Left lung (tissue), 10 donors: ENCODE data around the gene AGBL2. TPM values are rescaled to one million over a fixed set of nuclear protein-coding genes. Genes with fewer than 3 reads are reported as not detected.
A peak's percentile ranks its signal among the peaks of the same experiment; 100 is the strongest.

Experiments used
- ATAC-seq: fragments of 200-7000 bp; cut with Tn5 transposase; one replicate; pipeline ENCODE4 v1.9.1; 2020; ENCODE audit warnings: moderate library complexity
- DNase-seq, 4 donors: peaks; one replicate each; pipeline ENCODE4 v3.0.0-alpha.2; 2013 to 2020
- H3K27ac ChIP-seq, 2 donors: fragments of 200-600 bp; sonication (generic) in 1 of 2; one replicate each; pipeline versions ENCODE4 v1.5.0 to v1.8.0; 2020 to 2021
- H3K27me3 ChIP-seq, 2 donors: fragments of 200-600 bp; sonication (generic) in 1 of 2; one replicate each; pipeline versions ENCODE4 v1.5.0 to v1.8.0; 2020 to 2021
- H3K36me3 ChIP-seq, 2 donors: fragments of 200-600 bp; sonication (generic) in 1 of 2; one replicate each; pipeline versions ENCODE4 v1.5.0 to v1.8.0; 2020 to 2021
- H3K4me1 ChIP-seq, 2 donors: fragments of 200-600 bp; one replicate each; pipeline ENCODE4 v1.8.0; 2021
- H3K4me3 ChIP-seq, 2 donors: fragments of 200-600 bp; sonication (generic) in 1 of 2; one replicate each; pipeline versions ENCODE4 v1.5.0 to v1.8.0; 2020 to 2021; ENCODE audit warnings: mild to moderate bottlenecking in 1 of 2
- H3K9me3 ChIP-seq, 2 donors: fragments of 200-600 bp; sonication (generic) in 1 of 2; one replicate each; pipeline versions ENCODE4 v1.5.0 to v1.8.0; 2020 to 2021
- CTCF ChIP-seq, 2 donors: fragments of 200-600 bp; sonication (generic) in 1 of 2; IDR thresholded peaks; one replicate each; pipeline versions ENCODE4 v1.5.0 to v1.8.0; 2021; ENCODE audit warnings: antibody characterized with exemption in 2 of 2
- intact Hi-C, 2 donors: fragments of 100-400 bp; cut with DNase I; formaldehyde crosslinking; loops; one replicate each; pipeline versions ENCODE4 v1.11.2 to v1.14.2; 2022
- polyA plus RNA-seq, 6 donors: library from polyadenylated mRNA; unstranded; fragments of 120-200 nt; gene quantifications; one replicate each; pipeline ENCODE4 v1.2.1, GENCODE V29; 2013; ENCODE audit not compliant: insufficient read length in 6 of 6
- total RNA-seq, 2 donors: library from RNA; stranded (reverse); fragmentation: NEBNext Ultra II Directional; extraction: Animal tissue kit (Norgen Biotek cat#: 25700); gene quantifications; one replicate each; pipeline ENCODE4 v1.2.1, GENCODE V29; 2021
- donor health status: DM: no; HTN: yes; CAD: no.
- donor health status: DM: no; HTN: no; CAD: no.

AGBL2 gene
- total and polyA plus RNA-seq, 8 donors: 2.1 to 14.8 (median 8.7) TPM

- DNase-seq (peak in 3 of 4 donors; percentile 32 to 67 (median 41)), ATAC-seq (peak; percentile 85)
- peaks cover 0 to 59% of the 10 kb centered on the region in 2 donors for H3K36me3 ChIP-seq
- H3K27me3 ChIP-seq: no peaks in the 10 kb centered on the region
- intact Hi-C loops: no loop called here
- peaks cover 0 to 6% of the 10 kb centered on the region in 2 donors for H3K4me1 ChIP-seq
- H3K27ac ChIP-seq: no peak overlapping the region
- TF ChIP-seq CTCF (IDR thresholded peaks at IDR 0.05): peak; percentile 23 to 65
- no peak overlapping the region for H3K4me3 ChIP-seq
- no peaks in the 10 kb centered on the region for H3K9me3 ChIP-seq
Observed at GRCh38 chr11:47616726-47617416, 98.3 kb downstream of the AGBL2 start.

GRCh38 chr11:47615249-47615648 is 99.9 kb downstream of the AGBL2 start:
- intact Hi-C loops: no loop called here
- Histone ChIP-seq H3K36me3 (peaks cover 0 to 43% of the 10 kb centered on the region in 2 donors), H3K9me3 (no peaks in the 10 kb centered on the region), H3K27ac (no peak overlapping the region), H3K4me1 (peaks cover 0 to 6% of the 10 kb centered on the region in 2 donors), H3K4me3 (no peak overlapping the region), H3K27me3 (no peaks in the 10 kb centered on the region)
- ATAC-seq: no peak
- no peak for TF ChIP-seq CTCF (IDR thresholded peaks at IDR 0.05)
- no peak for DNase-seq

- H3K4me1 ChIP-seq: no peaks in the 10 kb centered on the region
- DNase-seq (no peak), ATAC-seq (peak; percentile 51)
- no peaks in the 10 kb centered on the region for H3K9me3 ChIP-seq
- H3K27ac ChIP-seq: no peak overlapping the region
- no peak overlapping the region for H3K4me3 ChIP-seq
- TF ChIP-seq CTCF (IDR thresholded peaks at IDR 0.05): no peak
- peaks cover 0 to 5% of the 10 kb centered on the region in 2 donors for H3K36me3 ChIP-seq
- intact Hi-C loops: no loop called here
- H3K27me3 ChIP-seq: no peaks in the 10 kb centered on the region
Observed at GRCh38 chr11:47611348-47611794, 103.8 kb downstream of the AGBL2 start.

GRCh38 chr11:47609675-47610074 is 105.5 kb downstream of the AGBL2 start:
- H3K27me3 ChIP-seq: no peaks in the 10 kb centered on the region
- no peaks in the 10 kb centered on the region for H3K4me1 ChIP-seq
- no peaks in the 10 kb centered on the region for H3K9me3 ChIP-seq
- no peak for DNase-seq
- no peaks in the 10 kb centered on the region for H3K36me3 ChIP-seq
- no peak for TF ChIP-seq CTCF (IDR thresholded peaks at IDR 0.05)
- no peak overlapping the region for H3K4me3 ChIP-seq
- no peak for ATAC-seq
- no peak overlapping the region for H3K27ac ChIP-seq
- intact Hi-C loops: no loop called here

Other genes with a start within 250 kb of the AGBL2 start
- 100 to 1,000 TPM in 1 of 2 donors, 10 to 100 TPM in 1; 76.8 to 107 TPM for gene CELF1, start 162.2 kb downstream of the AGBL2 start, total RNA-seq
- 10 to 100 TPM; 80.2 to 98.9 (median 90.7) TPM for gene CELF1, start 162.2 kb downstream of the AGBL2 start, polyA plus RNA-seq
- 10 to 100 TPM; 61.4 to 75.2 TPM for gene PTPMT1, start 149.8 kb downstream of the AGBL2 start, total RNA-seq
- 10 to 100 TPM; 35.0 to 42.9 (median 39.3) TPM for gene PTPMT1, start 149.8 kb downstream of the AGBL2 start, polyA plus RNA-seq
- gene KBTBD4, start 136.4 kb downstream of the AGBL2 start, total RNA-seq: 10 to 100 TPM; 13.3 to 13.9 TPM
- 10 to 100 TPM; 18.0 to 21.5 (median 20.7) TPM for gene KBTBD4, start 136.4 kb downstream of the AGBL2 start, polyA plus RNA-seq
- gene NDUFS3, start 136.3 kb downstream of the AGBL2 start, total RNA-seq: 10 to 100 TPM; 76.2 to 89.0 TPM
- gene NDUFS3, start 136.3 kb downstream of the AGBL2 start, polyA plus RNA-seq: 100 to 1,000 TPM in 5 of 6 donors, 10 to 100 TPM in 1; 99.6 to 105 (median 103) TPM
- gene FAM180B, start 128.7 kb downstream of the AGBL2 start, total RNA-seq: not detected
- gene FAM180B, start 128.7 kb downstream of the AGBL2 start, polyA plus RNA-seq: under 1 TPM; 0.13 to 0.35 (median 0.25) TPM
- 1 to 10 TPM in 1 of 2 donors, under 1 TPM in 1; 0.21 to 1.3 TPM for gene C1QTNF4, start 121.0 kb downstream of the AGBL2 start, total RNA-seq
- 1 to 10 TPM; 2.1 to 6.9 (median 4.1) TPM for gene C1QTNF4, start 121.0 kb downstream of the AGBL2 start, polyA plus RNA-seq
- gene MTCH2, start 72.8 kb downstream of the AGBL2 start, total RNA-seq: 100 to 1,000 TPM in 1 of 2 donors, 10 to 100 TPM in 1; 78.4 to 116 TPM
- gene MTCH2, start 72.8 kb downstream of the AGBL2 start, polyA plus RNA-seq: 10 to 100 TPM; 53.7 to 70.6 (median 63.5) TPM
- gene FNBP4, start 52.0 kb upstream of the AGBL2 start, total RNA-seq: 10 to 100 TPM; 58.4 to 61.3 TPM
- 100 to 1,000 TPM; 191 to 255 (median 221) TPM for gene FNBP4, start 52.0 kb upstream of the AGBL2 start, polyA plus RNA-seq
- 10 to 100 TPM; 31.9 to 41.9 TPM for gene NUP160, start 133.0 kb upstream of the AGBL2 start, total RNA-seq
- 10 to 100 TPM; 74.9 to 84.7 (median 76.4) TPM for gene NUP160, start 133.0 kb upstream of the AGBL2 start, polyA plus RNA-seq